Uterus (tissue), 4 donors: ENCODE measurements around the gene HIVEP2. TPM values are rescaled to one million over a fixed set of nuclear protein-coding genes. Genes with fewer than 3 reads are reported as not detected.

Experiments used
- DNase-seq, 2 donors: peaks; one replicate each; pipeline ENCODE4 v3.0.0-alpha.2; 2019 to 2020
- H3K27ac ChIP-seq, 2 donors: fragments of 200-600 bp; sonication (generic); 1 replicate in 1 of 2; 2 replicates in 1 of 2; pipeline ENCODE4 v1.5.1; 2016 to 2018
- H3K27me3 ChIP-seq, 2 donors: fragments of 200-600 bp; sonication (generic); one replicate each; pipeline ENCODE4 v1.5.1; 2018 to 2019; ENCODE audit warnings: control low read depth in 1 of 2
- H3K36me3 ChIP-seq, 2 donors: fragments of 200-600 bp; sonication (generic); one replicate each; pipeline ENCODE4 v1.5.1; 2019; ENCODE audit warnings: control low read depth in 1 of 2
- H3K4me1 ChIP-seq, 2 donors: fragments of 200-600 bp; sonication (generic); one replicate each; pipeline ENCODE4 v1.5.1; 2018 to 2019; ENCODE audit warnings: control low read depth in 1 of 2
- H3K4me3 ChIP-seq, 2 donors: fragments of 200-600 bp; sonication (generic); 1 replicate in 1 of 2; 2 replicates in 1 of 2; pipeline ENCODE4 v1.5.1; 2018 to 2019; ENCODE audit warnings: mild to moderate bottlenecking in 1 of 2
- H3K9me3 ChIP-seq, 2 donors: fragments of 200-600 bp; sonication (generic); one replicate each; pipeline ENCODE4 v1.5.1; 2019; ENCODE audit warnings: control low read depth in 1 of 2
- POLR2A ChIP-seq, 2 donors: fragments of 450-650 bp; IDR thresholded peaks; one replicate each; pipeline ENCODE4 v1.6.1; 2016; ENCODE audit warnings: antibody characterized with exemption in 2 of 2, mild to moderate bottlenecking in 1 of 2, moderate library complexity in 1 of 2
- intact Hi-C: fragments of 100-400 bp; cut with DNase I; formaldehyde crosslinking; loops from one replicate; pipeline ENCODE4 v1.15.1; 2023; ENCODE audit warnings: low total_unique reads
- total RNA-seq, 4 donors: library from RNA; depleted of rRNA in 3 of 4; stranded (reverse); fragments of >200 nt in 3 of 4; gene quantifications; one replicate each; pipeline versions ENCODE4 v1.1.0 to v1.2.4, GENCODE V29; 2014 to 2023
- TF ChIP-seq, protein P1 (sequence below), 4 experiments: fragments of 200-600 bp in 2 of 4; fragments of 450-650 bp in 2 of 4; sonication (generic) in 2 of 4; IDR thresholded peaks; one replicate each; pipeline ENCODE4 v1.5.1; 2016 to 2019; ENCODE audit warnings: antibody characterized with exemption in 4 of 4, mild to moderate bottlenecking in 2 of 4, moderate library complexity in 1 of 4
- donor health status: DM: yes; HTN: yes; CAD: no.

The HIVEP2 gene
- total RNA-seq, 4 donors from 2014 or later: 11.0 to 24.7 (median 19.8) TPM

DNA sequence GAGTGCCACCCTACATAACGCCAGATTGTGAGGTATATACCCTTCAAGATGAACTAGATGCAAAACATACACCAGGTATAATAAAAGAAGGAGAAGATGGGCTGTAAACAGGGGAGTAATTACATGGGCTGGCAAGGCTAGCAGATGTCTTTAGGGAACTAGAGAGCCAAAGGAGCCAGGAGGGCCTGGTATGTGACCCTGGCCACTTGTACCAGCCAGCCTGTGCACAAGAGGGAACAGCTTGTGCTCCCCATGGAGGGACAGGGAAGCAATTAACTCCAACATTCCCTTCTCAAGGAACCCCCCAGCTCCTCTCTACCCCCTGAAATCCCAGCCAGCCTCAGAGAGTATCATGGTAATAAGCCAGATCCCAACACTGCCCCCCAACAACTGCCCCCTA is 139.9 kb downstream of the HIVEP2 start:
- DNase-seq: no peak

DNA sequence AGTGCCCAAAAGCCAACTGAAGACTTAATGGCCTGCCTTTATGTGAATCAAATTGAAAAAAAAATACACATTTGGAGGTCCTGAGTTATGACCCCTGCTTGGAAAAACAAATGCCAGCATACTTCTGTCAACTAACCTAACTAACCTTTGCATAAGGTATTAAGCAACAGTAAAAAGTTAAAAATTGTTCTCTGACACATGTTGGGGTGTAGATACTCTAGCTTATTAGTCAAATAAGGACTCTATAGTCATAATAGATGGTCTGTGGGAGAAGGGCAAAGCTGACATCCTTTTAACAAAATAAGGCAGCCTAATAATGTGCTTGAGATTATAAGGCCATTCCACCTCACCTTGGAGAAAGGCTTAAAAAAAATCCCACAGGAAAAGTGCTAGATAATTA is 140.5 kb downstream of the HIVEP2 start:
- H3K27ac ChIP-seq: no peak overlapping the region
- H3K27me3 ChIP-seq: no peaks in the 10 kb centered on the region
- H3K9me3 ChIP-seq: no peaks in the 10 kb centered on the region
- peaks cover 0 to 4% of the 10 kb centered on the region in 2 donors for H3K4me1 ChIP-seq
- TF ChIP-seq POLR2A (IDR thresholded peaks at IDR 0.05): no peak
- TF ChIP-seq, protein P1, sequence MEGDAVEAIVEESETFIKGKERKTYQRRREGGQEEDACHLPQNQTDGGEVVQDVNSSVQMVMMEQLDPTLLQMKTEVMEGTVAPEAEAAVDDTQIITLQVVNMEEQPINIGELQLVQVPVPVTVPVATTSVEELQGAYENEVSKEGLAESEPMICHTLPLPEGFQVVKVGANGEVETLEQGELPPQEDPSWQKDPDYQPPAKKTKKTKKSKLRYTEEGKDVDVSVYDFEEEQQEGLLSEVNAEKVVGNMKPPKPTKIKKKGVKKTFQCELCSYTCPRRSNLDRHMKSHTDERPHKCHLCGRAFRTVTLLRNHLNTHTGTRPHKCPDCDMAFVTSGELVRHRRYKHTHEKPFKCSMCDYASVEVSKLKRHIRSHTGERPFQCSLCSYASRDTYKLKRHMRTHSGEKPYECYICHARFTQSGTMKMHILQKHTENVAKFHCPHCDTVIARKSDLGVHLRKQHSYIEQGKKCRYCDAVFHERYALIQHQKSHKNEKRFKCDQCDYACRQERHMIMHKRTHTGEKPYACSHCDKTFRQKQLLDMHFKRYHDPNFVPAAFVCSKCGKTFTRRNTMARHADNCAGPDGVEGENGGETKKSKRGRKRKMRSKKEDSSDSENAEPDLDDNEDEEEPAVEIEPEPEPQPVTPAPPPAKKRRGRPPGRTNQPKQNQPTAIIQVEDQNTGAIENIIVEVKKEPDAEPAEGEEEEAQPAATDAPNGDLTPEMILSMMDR (IDR thresholded peaks at IDR 0.05): no peak
- no peaks in the 10 kb centered on the region for H3K36me3 ChIP-seq
- intact Hi-C loops: no loop called here
- no peak overlapping the region for H3K4me3 ChIP-seq
- no peak for DNase-seq

More for the DNA sequence above, 139.9 kb downstream of the HIVEP2 start:
- H3K4me1 ChIP-seq: peaks cover 0 to 4% of the 10 kb centered on the region in 2 donors
- H3K4me3 ChIP-seq: no peak overlapping the region
- no peaks in the 10 kb centered on the region for H3K27me3 ChIP-seq
- intact Hi-C loops: no loop called here
- H3K36me3 ChIP-seq: no peaks in the 10 kb centered on the region
- no peak overlapping the region for H3K27ac ChIP-seq
- H3K9me3 ChIP-seq: no peaks in the 10 kb centered on the region
- no peak for TF ChIP-seq POLR2A (IDR thresholded peaks at IDR 0.05)
- TF ChIP-seq, protein P1 (IDR thresholded peaks at IDR 0.05): no peak

DNA sequence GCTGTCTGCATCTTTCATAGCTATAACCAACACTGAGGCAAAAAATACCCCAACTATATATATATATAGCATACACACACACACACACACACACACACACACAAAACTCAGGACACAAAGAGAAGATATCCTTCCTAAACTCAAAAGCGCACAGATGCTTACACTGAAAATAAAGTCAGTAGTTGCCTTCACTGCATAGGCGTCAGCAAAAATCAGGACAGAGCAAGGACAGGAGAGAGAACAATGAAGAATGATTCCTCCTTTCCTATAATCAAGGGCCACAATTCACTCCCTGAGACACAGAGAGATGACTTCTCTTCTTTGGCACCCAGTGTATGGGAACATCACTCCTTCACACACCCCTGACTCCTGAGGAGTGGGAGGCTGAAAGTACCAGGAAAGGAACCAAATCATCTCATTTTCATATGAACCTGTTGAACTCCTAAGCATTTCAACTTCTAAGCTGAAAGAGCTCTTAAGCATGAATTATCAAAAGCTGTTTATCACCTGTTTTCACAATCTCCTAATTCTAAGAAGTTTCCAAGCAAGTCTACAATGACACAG is 141.4 kb downstream of the HIVEP2 start:
- no peak for TF ChIP-seq POLR2A (IDR thresholded peaks at IDR 0.05)
- TF ChIP-seq, protein P1 (IDR thresholded peaks at IDR 0.05): no peak
- no peaks in the 10 kb centered on the region for H3K36me3 ChIP-seq
- no peak overlapping the region for H3K27ac ChIP-seq
- H3K9me3 ChIP-seq: no peaks in the 10 kb centered on the region
- H3K4me1 ChIP-seq: peaks cover 0 to 4% of the 10 kb centered on the region in 2 donors
- H3K27me3 ChIP-seq: no peaks in the 10 kb centered on the region
- intact Hi-C loops: no loop called here
- DNase-seq: no peak
- no peak overlapping the region for H3K4me3 ChIP-seq

DNA sequence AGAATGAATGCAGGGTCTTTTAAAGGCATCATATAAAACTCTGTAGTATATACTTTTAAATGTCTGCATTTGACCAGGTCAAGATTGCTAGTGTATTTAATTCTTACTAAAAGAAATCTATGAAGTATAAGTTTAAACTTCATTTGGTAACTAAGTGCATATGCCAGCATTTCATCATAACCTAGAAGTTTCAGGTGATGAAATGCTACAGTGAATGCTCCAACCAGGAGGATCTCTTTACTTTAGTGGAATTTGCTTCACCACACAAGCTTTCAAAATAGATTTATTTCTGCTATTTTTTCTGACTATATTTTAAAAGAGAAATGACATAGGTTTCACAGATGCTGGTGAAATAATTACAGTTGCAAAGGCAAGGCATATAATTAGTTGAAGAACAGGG is 141.9 kb downstream of the HIVEP2 start:
- intact Hi-C loops: no loop called here
- Histone ChIP-seq H3K9me3 (no peaks in the 10 kb centered on the region), H3K4me3 (no peak overlapping the region), H3K36me3 (no peaks in the 10 kb centered on the region), H3K27me3 (no peaks in the 10 kb centered on the region), H3K27ac (no peak overlapping the region), H3K4me1 (peaks cover 0 to 4% of the 10 kb centered on the region in 2 donors)
- DNase-seq: no peak
- TF ChIP-seq, protein P1 (IDR thresholded peaks at IDR 0.05): no peak
- TF ChIP-seq POLR2A (IDR thresholded peaks at IDR 0.05): no peak

DNA sequence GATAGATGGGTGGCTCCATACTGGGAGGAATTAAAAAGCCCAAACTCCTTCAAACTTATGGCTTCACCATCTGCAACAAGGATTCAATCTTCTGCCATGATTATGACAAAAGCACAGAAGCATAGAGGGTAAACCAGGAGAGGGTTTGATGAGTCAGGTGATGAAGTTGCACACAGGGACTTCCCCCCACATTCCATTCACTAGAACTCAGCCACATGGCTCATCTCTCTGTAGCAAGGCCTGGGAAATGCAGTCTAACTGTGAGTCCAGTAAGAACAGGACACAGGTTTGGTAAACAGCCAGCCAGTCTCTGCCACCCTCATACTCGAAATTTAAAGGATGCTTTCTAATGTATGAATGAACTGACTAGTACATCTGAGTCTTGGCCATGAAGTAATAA is 142.9 kb downstream of the HIVEP2 start:
- TF ChIP-seq, protein P1 (IDR thresholded peaks at IDR 0.05): no peak
- TF ChIP-seq POLR2A (IDR thresholded peaks at IDR 0.05): no peak
- H3K36me3 ChIP-seq: no peaks in the 10 kb centered on the region
- no peak overlapping the region for H3K27ac ChIP-seq
- intact Hi-C loops: no loop called here
- DNase-seq: peak in 1 of 2 donors; percentile 23
- H3K9me3 ChIP-seq: no peaks in the 10 kb centered on the region
- H3K4me3 ChIP-seq: no peak overlapping the region
- peaks cover 0 to 4% of the 10 kb centered on the region in 2 donors for H3K4me1 ChIP-seq
- no peaks in the 10 kb centered on the region for H3K27me3 ChIP-seq
